ENCODE data around the gene PIGU. TPM values are rescaled to one million over a fixed set of nuclear protein-coding genes. Genes with fewer than 3 reads are reported as not detected.

Gene PIGU
- total RNA-seq, 1 experiment from 2014 or later, result 25.1 TPM

DNA sequence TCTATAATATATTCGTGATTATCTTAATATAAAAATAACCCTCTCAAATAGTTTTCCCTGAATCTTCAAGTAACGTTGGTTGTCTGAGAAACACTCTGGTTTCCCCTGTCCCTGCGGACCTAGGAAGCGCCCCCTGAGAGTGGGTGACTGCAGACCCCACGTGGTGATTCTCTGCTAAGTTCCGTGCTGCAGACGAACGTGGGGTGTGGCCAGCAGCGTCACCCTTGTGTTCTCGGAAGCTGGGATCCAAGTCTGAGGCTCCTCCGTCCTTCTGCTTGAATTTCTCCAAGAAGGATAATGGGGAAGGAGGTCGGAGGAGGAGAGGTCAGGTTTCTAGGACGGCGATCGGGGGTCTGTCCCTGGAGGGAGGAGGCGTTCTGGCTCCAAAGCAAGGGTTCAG is 135.0 kb downstream of the PIGU start:
- ChIA-PET RAD21 (ENCODE audit: low non-redundant PET in 1 of 2, low total read pairs in 2 of 2, uncharacterized antibody in 2 of 2, unreplicated experiment in 2 of 2) (no interaction called here), POLR2A (no interaction called here), CTCF (no interaction called here)
- Histone ChIP-seq H3K27ac (ENCODE audit: low read depth, low read length) (no peak overlapping the region), H3K79me2 (ENCODE audit: insufficient read depth, low read length) (no peaks in the 10 kb centered on the region), H3K4me3 (replicated peaks in 1 of 2; ENCODE audit: low read depth in 1 of 2, low read length in 2 of 2) (no peak overlapping the region), H3K4me1 (ENCODE audit: control insufficient read depth in 1 of 2, insufficient read depth in 2 of 2, low read length in 2 of 2) (no peaks in the 10 kb centered on the region), H3K4me2 (ENCODE audit: low read length) (no peak overlapping the region), H3K9me3 (ENCODE audit: control insufficient read depth in 1 of 2, insufficient read depth in 1 of 2, low read depth in 1 of 2, low read length in 2 of 2) (no peaks in the 10 kb centered on the region), H3K9ac (ENCODE audit: low read length) (no peak overlapping the region), H4K20me1 (ENCODE audit: insufficient read depth) (no peaks in the 10 kb centered on the region), H2AFZ (ENCODE audit: low read depth, low read length, poor library complexity, severe bottlenecking) (no peak overlapping the region), H3K27me3 (ENCODE audit: insufficient read depth, low read length) (no peaks in the 10 kb centered on the region), H3K9me2 (ENCODE audit: insufficient read depth) (no peaks in the 10 kb centered on the region), H3K36me3 (ENCODE audit: control insufficient read depth in 1 of 2, insufficient read depth in 2 of 2, low read length in 2 of 2) (peaks cover 14 to 25% of the 10 kb centered on the region in 2 experiments; a peak in 3 of 4 replicates)
- DNase-seq (ENCODE audit: low read depth, low spot score) (no peak), ATAC-seq (no peak)
- TF ChIP-seq FOSL1 (IDR thresholded peaks at IDR 0.05; ENCODE audit: low read depth) (no peak), TCF7L2 (IDR thresholded peaks at IDR 0.05; ENCODE audit: borderline replicate concordance, extremely low read depth, insufficient read depth, insufficient read length) (no peak), POLR2A (IDR thresholded peaks at IDR 0.05; ENCODE audit: borderline replicate concordance, extremely low read depth, insufficient read depth, insufficient read length) (no peak), CEBPB (IDR thresholded peaks at IDR 0.05; ENCODE audit: low read depth) (no peak), EZH2 (IDR thresholded peaks at IDR 0.05) (no peak), YY1 (IDR thresholded peaks at IDR 0.05; ENCODE audit: extremely low read depth, insufficient replicate concordance, low read depth, low read length) (no peak), POLR2AphosphoS5 (IDR thresholded peaks at IDR 0.05; ENCODE audit: low read depth, low read length) (no peak), ZBTB33 (IDR thresholded peaks at IDR 0.05; ENCODE audit: extremely low read depth, insufficient replicate concordance, low read length) (no peak)
- TF ChIP-seq, protein P1, sequence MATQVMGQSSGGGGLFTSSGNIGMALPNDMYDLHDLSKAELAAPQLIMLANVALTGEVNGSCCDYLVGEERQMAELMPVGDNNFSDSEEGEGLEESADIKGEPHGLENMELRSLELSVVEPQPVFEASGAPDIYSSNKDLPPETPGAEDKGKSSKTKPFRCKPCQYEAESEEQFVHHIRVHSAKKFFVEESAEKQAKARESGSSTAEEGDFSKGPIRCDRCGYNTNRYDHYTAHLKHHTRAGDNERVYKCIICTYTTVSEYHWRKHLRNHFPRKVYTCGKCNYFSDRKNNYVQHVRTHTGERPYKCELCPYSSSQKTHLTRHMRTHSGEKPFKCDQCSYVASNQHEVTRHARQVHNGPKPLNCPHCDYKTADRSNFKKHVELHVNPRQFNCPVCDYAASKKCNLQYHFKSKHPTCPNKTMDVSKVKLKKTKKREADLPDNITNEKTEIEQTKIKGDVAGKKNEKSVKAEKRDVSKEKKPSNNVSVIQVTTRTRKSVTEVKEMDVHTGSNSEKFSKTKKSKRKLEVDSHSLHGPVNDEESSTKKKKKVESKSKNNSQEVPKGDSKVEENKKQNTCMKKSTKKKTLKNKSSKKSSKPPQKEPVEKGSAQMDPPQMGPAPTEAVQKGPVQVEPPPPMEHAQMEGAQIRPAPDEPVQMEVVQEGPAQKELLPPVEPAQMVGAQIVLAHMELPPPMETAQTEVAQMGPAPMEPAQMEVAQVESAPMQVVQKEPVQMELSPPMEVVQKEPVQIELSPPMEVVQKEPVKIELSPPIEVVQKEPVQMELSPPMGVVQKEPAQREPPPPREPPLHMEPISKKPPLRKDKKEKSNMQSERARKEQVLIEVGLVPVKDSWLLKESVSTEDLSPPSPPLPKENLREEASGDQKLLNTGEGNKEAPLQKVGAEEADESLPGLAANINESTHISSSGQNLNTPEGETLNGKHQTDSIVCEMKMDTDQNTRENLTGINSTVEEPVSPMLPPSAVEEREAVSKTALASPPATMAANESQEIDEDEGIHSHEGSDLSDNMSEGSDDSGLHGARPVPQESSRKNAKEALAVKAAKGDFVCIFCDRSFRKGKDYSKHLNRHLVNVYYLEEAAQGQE (IDR thresholded peaks at IDR 0.05; ENCODE audit: low read depth), result no peak
- BruUV-seq (replicated peaks), result no TSS peak
- intact Hi-C loops (cut with micrococcal nuclease), result no loop called here
